ENCODE data around the gene PUS7L. TPM values are rescaled to one million over a fixed set of nuclear protein-coding genes. Genes with fewer than 3 reads are reported as not detected.

The PUS7L gene
- total and polyA plus RNA-seq, 4 donors: 1.5 to 27.0 (median 6.5) TPM

- Histone ChIP-seq H3K4me1 (ENCODE audit: control insufficient read depth in 5 of 5, insufficient read depth in 5 of 5, low read length in 5 of 5) (no peaks in the 10 kb centered on the region), H3K27me3 (ENCODE audit: control insufficient read depth in 3 of 3, insufficient read depth in 3 of 3, low read length in 2 of 3) (no peaks in the 10 kb centered on the region), H3K9ac (ENCODE audit: insufficient read depth in 1 of 2, low read length in 2 of 2) (no peak overlapping the region), H3K27ac (ENCODE audit: low read depth in 1 of 2, low read length in 1 of 2) (no peak overlapping the region), H3K9me3 (ENCODE audit: control insufficient read depth in 4 of 4, insufficient read depth in 3 of 4, low read length in 3 of 4) (no peaks in the 10 kb centered on the region), H3K4me3 (no peak overlapping the region), H3K36me3 (ENCODE audit: control insufficient read depth in 4 of 4, insufficient read depth in 4 of 4, low read length in 4 of 4) (peaks cover 6 to 10% (median 8%) of the 10 kb centered on the region in 4 donors)
- DNase-seq (no peak), ATAC-seq (ENCODE audit: insufficient read depth, low FRiP score) (no peak)
- no peak for TF ChIP-seq CTCF (IDR thresholded peaks at IDR 0.05; ENCODE audit: control extremely low read depth, extremely low read depth)
Observed at GRCh38 chr12:43744826-43745225, 13.8 kb downstream of the PUS7L start.

GRCh38 chr12:43742106-43742505 lies 16.5 kb downstream of the PUS7L start:
- Histone ChIP-seq H3K9me3 (ENCODE audit: control insufficient read depth in 4 of 4, insufficient read depth in 3 of 4, low read length in 3 of 4) (no peaks in the 10 kb centered on the region), H3K27me3 (ENCODE audit: control insufficient read depth in 3 of 3, insufficient read depth in 3 of 3, low read length in 2 of 3) (no peaks in the 10 kb centered on the region)

GRCh38 chr12:43740511-43741100 lies 18.0 kb downstream of the PUS7L start:
- H3K4me3 ChIP-seq: no peak overlapping the region
- H3K36me3 ChIP-seq (ENCODE audit: control insufficient read depth in 4 of 4, insufficient read depth in 4 of 4, low read length in 4 of 4): peaks cover 3 to 12% (median 9%) of the 10 kb centered on the region in 4 donors
- H3K4me1 ChIP-seq (ENCODE audit: control insufficient read depth in 5 of 5, insufficient read depth in 5 of 5, low read length in 5 of 5): no peaks in the 10 kb centered on the region
- H3K27me3 ChIP-seq (ENCODE audit: control insufficient read depth in 3 of 3, insufficient read depth in 3 of 3, low read length in 2 of 3): no peaks in the 10 kb centered on the region
- no peak for DNase-seq
- H3K27ac ChIP-seq (ENCODE audit: low read depth in 1 of 2, low read length in 1 of 2): no peak overlapping the region
- WGBS, 2 donors: 76 to 95% methylated on average over 3 of the region's 3 CpGs
- ATAC-seq (ENCODE audit: insufficient read depth, low FRiP score): no peak
- no peak overlapping the region for H3K9ac ChIP-seq (ENCODE audit: insufficient read depth in 1 of 2, low read length in 2 of 2)
- no peak for TF ChIP-seq CTCF (IDR thresholded peaks at IDR 0.05; ENCODE audit: control extremely low read depth, extremely low read depth)
- H3K9me3 ChIP-seq (ENCODE audit: control insufficient read depth in 4 of 4, insufficient read depth in 3 of 4, low read length in 3 of 4): no peaks in the 10 kb centered on the region

More at GRCh38 chr12:43742106-43742505, 16.5 kb downstream of the PUS7L start:
- TF ChIP-seq CTCF (IDR thresholded peaks at IDR 0.05; ENCODE audit: control extremely low read depth, extremely low read depth): no peak
- ATAC-seq (ENCODE audit: insufficient read depth, low FRiP score): no peak
- no peak for DNase-seq
- Histone ChIP-seq H3K36me3 (ENCODE audit: control insufficient read depth in 4 of 4, insufficient read depth in 4 of 4, low read length in 4 of 4) (peaks cover 3 to 12% (median 7%) of the 10 kb centered on the region in 4 donors), H3K4me1 (ENCODE audit: control insufficient read depth in 5 of 5, insufficient read depth in 5 of 5, low read length in 5 of 5) (no peaks in the 10 kb centered on the region), H3K27ac (ENCODE audit: low read depth in 1 of 2, low read length in 1 of 2) (no peak overlapping the region), H3K9ac (ENCODE audit: insufficient read depth in 1 of 2, low read length in 2 of 2) (no peak overlapping the region), H3K4me3 (no peak overlapping the region)

- TF ChIP-seq CTCF (IDR thresholded peaks at IDR 0.05; ENCODE audit: control extremely low read depth, extremely low read depth): no peak
- no peak overlapping the region for H3K9ac ChIP-seq (ENCODE audit: insufficient read depth in 1 of 2, low read length in 2 of 2)
- H3K36me3 ChIP-seq (ENCODE audit: control insufficient read depth in 4 of 4, insufficient read depth in 4 of 4, low read length in 4 of 4): peaks cover 7 to 10% (median 9%) of the 10 kb centered on the region in 4 donors
- no peaks in the 10 kb centered on the region for H3K9me3 ChIP-seq (ENCODE audit: control insufficient read depth in 4 of 4, insufficient read depth in 3 of 4, low read length in 3 of 4)
- H3K27ac ChIP-seq (ENCODE audit: low read depth in 1 of 2, low read length in 1 of 2): no peak overlapping the region
- no peak overlapping the region for H3K4me3 ChIP-seq
- H3K27me3 ChIP-seq (ENCODE audit: control insufficient read depth in 3 of 3, insufficient read depth in 3 of 3, low read length in 2 of 3): no peaks in the 10 kb centered on the region
- 71 to 79% methylated on average over 2 of the region's 2 CpGs for WGBS, 2 donors
- ATAC-seq (ENCODE audit: insufficient read depth, low FRiP score): no peak
- DNase-seq: no peak
- no peaks in the 10 kb centered on the region for H3K4me1 ChIP-seq (ENCODE audit: control insufficient read depth in 5 of 5, insufficient read depth in 5 of 5, low read length in 5 of 5)
Observed at GRCh38 chr12:43737646-43738045, 20.9 kb downstream of the PUS7L start.

All from lung (tissue), 12 donors.